Metanephros (tissue), 2 donors: ENCODE data around the gene MTO1. TPM values are rescaled to one million over a fixed set of nuclear protein-coding genes. Genes with fewer than 3 reads are reported as not detected.

Experiments
- small RNA-seq: library from RNA; depleted of rRNA; stranded (forward); fragments of <200 nt; gene quantifications from one replicate; pipeline ENCODE3, GENCODE V24; 2014; ENCODE audit warnings: low replicate concordance
- total RNA-seq: library from RNA; depleted of rRNA; stranded (reverse); fragments of >200 nt; gene quantifications from one replicate; pipeline ENCODE4 v1.2.3, GENCODE V29; 2014

Gene MTO1, protein sequence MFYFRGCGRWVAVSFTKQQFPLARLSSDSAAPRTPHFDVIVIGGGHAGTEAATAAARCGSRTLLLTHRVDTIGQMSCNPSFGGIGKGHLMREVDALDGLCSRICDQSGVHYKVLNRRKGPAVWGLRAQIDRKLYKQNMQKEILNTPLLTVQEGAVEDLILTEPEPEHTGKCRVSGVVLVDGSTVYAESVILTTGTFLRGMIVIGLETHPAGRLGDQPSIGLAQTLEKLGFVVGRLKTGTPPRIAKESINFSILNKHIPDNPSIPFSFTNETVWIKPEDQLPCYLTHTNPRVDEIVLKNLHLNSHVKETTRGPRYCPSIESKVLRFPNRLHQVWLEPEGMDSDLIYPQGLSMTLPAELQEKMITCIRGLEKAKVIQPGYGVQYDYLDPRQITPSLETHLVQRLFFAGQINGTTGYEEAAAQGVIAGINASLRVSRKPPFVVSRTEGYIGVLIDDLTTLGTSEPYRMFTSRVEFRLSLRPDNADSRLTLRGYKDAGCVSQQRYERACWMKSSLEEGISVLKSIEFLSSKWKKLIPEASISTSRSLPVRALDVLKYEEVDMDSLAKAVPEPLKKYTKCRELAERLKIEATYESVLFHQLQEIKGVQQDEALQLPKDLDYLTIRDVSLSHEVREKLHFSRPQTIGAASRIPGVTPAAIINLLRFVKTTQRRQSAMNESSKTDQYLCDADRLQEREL
- total RNA-seq: 23.9 TPM

DNA sequence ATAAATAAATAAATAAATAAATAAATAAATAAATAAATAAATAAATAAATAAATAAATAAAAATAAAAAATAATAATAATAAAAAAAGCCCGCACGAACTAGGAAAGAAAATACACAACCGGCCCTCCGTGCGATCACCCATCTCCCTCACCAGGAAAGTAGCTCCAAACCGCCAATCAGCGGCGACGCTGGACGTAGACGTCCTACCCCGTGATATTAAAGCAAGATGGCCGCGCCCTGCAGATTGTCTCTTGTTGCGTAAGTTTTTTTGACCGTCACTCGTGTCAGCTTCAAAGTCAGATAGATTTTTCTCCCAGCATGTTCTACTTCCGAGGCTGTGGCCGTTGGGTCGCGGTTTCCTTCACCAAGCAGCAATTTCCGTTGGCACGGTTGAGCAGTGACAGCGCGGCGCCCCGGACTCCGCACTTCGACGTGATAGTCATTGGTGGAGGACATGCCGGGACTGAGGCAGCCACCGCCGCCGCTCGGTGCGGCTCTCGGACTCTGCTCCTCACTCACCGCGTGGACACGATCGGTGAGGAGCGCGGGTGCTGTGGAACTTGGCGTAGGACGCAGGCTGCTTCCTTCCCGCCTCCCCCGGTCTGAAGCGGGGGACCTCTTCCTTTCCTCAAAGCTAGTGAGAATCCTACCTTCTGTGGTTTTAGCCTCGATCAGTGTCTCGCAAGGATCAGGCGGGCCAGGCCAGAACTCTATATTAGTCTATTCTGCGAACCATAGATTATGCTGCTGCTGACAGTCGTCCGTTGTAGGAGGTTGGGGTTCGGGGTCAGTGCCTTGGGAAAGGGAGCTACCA lies at the start of gene MTO1:
MTO1 (plus strand) TSS at position 201 of the 814 bp plus-strand sequence; CDS start at position 319, 118 bp downstream.

DNA sequence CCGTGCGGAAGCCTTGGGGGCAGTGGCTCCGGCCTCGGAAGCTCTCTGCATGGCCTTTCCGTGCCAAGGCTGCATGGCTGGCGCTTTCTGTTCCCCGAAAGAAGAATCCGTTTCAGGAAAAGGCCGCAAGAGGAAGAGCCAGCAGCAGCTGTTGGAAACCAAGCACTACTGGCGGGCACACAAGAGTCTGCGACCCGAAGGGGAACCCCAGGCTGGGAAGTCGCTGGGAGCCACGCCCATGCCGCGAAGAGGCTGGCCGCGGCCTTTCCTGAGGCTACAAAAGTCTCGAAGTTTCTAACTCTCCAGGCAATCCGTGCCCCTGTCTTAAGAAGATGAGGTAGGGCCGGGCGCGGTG lies 9.5 kb upstream of the MTO1 start, which contains the start of gene CGAS:
CGAS (minus strand) TSS at position 191 of the 355 bp plus-strand sequence; CDS start at position 75, 116 bp downstream.

DNA sequence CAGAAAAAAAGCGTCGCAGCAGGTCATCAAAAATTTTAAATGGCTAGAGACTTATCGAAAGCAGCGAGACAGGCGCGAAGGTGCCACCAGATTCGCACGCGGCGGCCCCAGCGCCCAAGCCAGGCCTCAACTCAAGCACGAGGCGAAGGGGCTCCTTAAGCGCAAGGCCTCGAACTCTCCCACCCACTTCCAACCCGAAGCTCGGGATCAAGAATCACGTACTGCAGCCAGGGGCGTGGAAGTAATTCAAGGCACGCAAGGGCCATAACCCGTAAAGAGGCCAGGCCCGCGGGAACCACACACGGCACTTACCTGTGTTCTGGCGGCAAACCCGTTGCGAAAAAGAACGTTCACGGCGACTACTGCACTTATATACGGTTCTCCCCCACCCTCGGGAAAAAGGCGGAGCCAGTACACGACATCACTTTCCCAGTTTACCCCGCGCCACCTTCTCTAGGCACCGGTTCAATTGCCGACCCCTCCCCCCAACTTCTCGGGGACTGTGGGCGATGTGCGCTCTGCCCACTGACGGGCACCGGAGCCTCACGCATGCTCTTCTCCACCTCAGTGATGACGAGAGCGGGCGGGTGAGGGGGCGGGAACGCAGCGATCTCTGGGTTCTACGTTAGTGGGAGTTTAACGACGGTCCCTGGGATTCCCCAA lies 59.3 kb downstream of the MTO1 start, which contains the start of gene EEF1A1:
EEF1A1 (minus strand) TSS at position 345 of the 663 bp plus-strand sequence. CDS start 1,006 bp downstream, outside the sequence.

Small RNA genes lying within 50 kb of the gene (small RNA-seq; reads per million reads assigned to genes)
- not detected for gene AL603910.2
- gene RN7SL827P: not detected
- not detected for gene RNU6-975P

Other genes with a start within 250 kb of the MTO1 start
- gene KHDC1L, start 236.2 kb upstream of the MTO1 start, total RNA-seq: not detected
- gene KHDC1, start 198.5 kb upstream of the MTO1 start, total RNA-seq: 4.5 TPM
- not detected for gene DPPA5, start 107.5 kb upstream of the MTO1 start, total RNA-seq
- not detected for gene KHDC3L, start 99.1 kb upstream of the MTO1 start, total RNA-seq
- not detected for gene OOEP, start 91.8 kb upstream of the MTO1 start, total RNA-seq
- gene DDX43, start 66.9 kb upstream of the MTO1 start, total RNA-seq: 0.12 TPM
- 6.5 TPM for gene CGAS, start 9.4 kb upstream of the MTO1 start, total RNA-seq
- gene EEF1A1, start 59.3 kb downstream of the MTO1 start, total RNA-seq: 13,189 TPM
- gene SLC17A5, start 192.3 kb downstream of the MTO1 start, total RNA-seq: 14.2 TPM
- gene CD109, start 234.5 kb downstream of the MTO1 start, total RNA-seq: 18.4 TPM